GM19438 (cell line): ENCODE data around the gene SERINC3.
"Not testable (repeated sequence)": the region's sequence is repeated elsewhere in the genome, so short reads cannot be mapped to it uniquely, and the experiment has no call there.

Source experiments
- ATAC-seq: cut with Tn5 transposase; IDR thresholded peaks from one replicate; pipeline ENCODE4 v1.9.1; 2021; ENCODE audit warnings: low read depth; ENCODE audit not compliant: unreplicated experiment

The SERINC3 gene

GRCh38 chr20:44495257-44495656, 26.6 kb downstream of the SERINC3 start:
- no peak for ATAC-seq

DNA sequence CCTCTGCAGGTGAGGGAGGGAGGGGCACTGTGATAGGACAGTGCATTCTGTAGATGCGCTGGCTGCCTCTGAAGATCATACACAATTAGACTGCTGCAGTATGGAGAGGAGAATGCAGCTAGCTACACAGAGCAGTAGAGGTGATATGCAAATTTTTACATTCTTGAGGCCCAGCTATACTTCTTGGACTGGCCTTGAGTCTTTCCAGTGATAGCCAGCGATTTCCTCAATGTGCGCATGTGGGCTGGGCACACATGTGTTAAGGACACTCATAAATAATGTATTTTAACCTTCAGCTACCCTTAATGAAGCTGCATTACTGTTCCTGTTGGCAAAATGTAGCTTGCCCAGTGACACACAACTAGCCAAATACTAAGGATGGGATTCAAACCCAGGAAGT, 27.2 kb downstream of the SERINC3 start:
- ATAC-seq, result no peak

DNA sequence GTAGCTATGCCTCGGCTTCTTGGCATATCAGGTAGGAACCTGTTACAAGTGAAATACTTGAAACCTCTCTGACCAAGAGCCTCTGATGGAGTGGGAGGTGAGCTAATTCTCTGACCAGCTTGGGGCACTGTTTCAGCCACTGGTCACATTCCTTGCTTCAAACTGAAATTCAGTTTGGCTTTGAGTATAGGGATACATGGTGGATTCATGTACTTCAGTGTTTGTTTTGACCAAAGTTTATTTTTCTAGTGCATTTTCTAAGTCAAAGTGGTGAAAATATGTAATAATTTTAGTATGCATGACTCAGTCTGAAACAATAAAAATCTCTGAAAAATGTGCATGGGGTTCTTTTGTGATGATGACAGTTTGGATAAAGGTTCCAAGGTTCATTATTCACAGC, 27.6 kb downstream of the SERINC3 start:
- ATAC-seq, result no peak

DNA sequence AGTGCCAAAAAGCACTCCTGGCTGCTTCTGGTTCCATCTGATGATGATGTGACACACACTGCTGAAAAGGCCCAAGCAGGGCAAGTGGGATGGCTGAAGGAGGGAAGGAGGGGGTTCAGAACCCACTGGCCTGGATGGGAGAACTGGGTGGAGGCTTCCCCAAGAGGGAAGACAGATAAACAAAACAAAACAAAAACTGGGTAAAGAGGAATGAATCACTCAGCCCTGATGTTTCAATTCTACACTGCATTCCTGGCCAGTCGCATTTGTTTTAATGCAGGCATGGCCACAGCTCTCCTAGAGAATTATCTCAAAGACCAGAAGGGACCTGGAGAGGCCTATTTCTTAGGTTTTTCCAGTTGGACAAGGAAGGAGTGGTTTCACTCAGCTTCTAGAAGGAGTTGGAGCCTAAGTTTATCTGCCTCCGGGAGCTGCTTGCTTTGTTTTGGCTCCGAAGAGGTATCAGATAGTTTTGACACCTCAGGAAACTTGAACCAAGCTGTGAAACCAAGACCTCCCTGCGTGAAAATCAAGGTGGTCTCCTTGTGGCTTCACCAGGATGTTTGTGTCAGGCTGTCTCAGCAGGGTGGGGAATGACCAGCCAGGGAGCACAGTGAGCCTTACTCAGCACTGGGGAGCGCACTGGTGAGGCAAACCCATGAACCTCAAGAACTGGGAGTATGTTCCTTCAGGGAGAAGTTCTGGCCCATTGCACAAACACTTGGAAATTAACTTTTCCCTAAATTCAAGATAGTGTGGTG, 30.1 kb downstream of the SERINC3 start:
- no peak for ATAC-seq

DNA sequence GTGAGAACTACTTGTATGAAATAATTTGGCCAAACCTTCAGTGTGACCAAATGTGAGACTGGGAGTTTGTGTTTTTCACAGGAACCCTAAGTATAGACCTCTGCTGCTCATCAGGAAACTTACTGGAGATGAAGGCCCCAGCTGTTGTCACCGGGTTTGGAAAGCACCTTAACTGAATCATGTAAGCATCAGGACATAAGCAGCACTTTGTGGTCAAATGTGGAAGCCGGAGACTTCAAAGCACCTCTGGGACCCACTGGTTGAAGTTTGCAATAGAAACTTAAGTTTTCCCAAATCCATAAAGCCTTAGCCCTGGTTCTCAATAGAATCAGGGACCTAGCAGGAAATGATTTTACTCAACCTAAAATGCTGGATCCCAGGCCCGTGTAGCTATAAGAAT, 31.9 kb downstream of the SERINC3 start:
- no peak for ATAC-seq

- ATAC-seq, result no peak
Measured at GRCh38 chr20:44489223-44489622, 32.6 kb downstream of the SERINC3 start.

- no peak for ATAC-seq
Measured at GRCh38 chr20:44488551-44488950, 33.3 kb downstream of the SERINC3 start.

DNA sequence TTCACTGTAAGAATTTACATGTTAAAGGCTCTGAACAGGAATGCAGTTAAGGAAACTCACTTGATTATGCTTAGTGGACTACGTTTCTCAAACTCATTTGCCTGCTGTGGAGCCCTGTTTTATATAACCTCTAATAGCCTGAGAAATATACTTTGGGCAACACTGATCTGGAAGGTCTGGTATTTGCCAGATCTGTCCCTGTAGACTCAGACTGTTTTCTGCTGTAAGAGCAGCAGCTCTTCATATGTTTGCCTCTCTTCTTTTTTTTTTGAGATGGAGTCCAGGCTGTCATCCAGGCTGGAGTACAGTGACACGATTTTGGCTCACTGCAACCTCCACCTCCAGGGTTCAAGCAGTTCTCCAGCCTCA, 36.1 kb downstream of the SERINC3 start:
- ATAC-seq, result no peak

DNA sequence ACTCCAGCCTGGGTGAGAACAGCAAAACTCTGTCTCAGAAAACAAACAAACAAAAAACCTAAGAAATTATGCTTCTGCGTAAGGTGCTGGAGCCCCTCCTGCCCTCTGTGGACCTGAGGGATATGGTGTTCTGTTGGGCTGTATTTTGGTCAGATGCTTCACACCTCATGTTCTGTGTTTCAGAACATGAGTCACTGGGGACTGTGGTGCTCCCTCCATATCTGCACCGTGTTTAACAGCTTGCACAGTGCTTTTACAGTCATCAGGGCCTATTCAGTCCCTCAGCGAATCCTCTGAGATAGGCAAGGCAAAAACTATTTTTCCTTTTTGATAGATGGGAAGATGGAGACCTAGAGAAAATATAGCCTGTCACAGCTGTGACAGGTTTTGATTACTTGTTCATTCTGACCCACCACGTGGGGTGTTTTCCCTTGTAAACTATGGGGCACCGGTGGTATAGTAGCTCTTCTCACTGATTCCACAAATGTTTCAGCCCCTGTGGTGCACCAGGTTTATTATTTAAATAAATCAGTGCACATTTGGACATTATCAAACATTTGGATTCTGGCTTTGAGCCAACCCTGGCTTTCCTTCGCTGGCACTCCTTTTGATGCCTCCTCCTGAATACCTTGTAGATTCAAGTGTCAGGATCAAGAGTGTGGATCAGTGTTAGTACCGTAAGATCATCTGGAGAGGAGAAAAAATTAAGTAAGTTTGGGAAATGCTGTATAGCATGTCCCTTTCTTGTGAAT, 36.6 kb downstream of the SERINC3 start:
- ATAC-seq, result no peak

DNA sequence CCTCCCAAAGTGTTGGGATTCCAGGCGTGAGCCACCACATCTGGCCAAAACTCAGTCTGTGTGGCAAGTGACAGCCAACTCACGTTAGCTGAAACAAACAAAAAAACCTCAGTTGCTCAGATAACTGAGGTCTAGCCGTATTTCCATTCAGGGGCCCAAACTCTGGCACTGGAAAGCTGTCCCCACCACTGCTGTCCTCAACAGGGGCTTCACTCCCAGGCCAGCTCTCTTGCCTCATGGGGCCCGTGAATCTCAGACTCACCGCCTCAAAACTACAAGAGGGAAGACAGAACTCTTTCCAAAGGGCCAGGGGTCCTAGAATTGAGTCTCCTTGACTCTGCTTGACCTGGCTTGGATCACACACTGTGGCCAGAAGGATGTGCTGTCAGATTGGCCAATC, 38.8 kb downstream of the SERINC3 start:
- ATAC-seq, result no peak

- ATAC-seq, result no peak
Measured at GRCh38 chr20:44481719-44482416, 40.0 kb downstream of the SERINC3 start.

DNA sequence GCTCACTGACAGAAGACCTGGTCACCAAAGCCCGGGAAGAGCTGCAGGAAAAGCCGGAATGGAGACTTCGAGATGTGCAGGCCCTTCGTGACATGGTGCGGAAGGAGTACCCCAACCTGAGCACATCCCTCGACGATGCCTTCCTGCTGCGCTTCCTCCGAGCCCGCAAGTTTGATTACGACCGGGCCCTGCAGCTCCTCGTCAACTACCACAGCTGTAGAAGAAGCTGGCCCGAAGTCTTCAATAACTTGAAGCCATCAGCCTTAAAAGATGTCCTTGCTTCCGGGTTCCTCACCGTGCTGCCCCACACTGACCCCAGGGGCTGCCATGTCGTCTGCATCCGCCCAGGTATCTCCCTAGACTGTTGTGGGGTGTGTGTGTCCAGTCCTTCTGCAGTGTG, 41.8 kb downstream of the SERINC3 start:
- no peak for ATAC-seq

GRCh38 chr20:44479643-44480042, 42.2 kb downstream of the SERINC3 start:
- peak; percentile 41 for ATAC-seq

GRCh38 chr20:44478206-44478605, 43.7 kb downstream of the SERINC3 start:
- no peak for ATAC-seq

- no peak for ATAC-seq
Measured at GRCh38 chr20:44477151-44477550, 44.7 kb downstream of the SERINC3 start.

DNA sequence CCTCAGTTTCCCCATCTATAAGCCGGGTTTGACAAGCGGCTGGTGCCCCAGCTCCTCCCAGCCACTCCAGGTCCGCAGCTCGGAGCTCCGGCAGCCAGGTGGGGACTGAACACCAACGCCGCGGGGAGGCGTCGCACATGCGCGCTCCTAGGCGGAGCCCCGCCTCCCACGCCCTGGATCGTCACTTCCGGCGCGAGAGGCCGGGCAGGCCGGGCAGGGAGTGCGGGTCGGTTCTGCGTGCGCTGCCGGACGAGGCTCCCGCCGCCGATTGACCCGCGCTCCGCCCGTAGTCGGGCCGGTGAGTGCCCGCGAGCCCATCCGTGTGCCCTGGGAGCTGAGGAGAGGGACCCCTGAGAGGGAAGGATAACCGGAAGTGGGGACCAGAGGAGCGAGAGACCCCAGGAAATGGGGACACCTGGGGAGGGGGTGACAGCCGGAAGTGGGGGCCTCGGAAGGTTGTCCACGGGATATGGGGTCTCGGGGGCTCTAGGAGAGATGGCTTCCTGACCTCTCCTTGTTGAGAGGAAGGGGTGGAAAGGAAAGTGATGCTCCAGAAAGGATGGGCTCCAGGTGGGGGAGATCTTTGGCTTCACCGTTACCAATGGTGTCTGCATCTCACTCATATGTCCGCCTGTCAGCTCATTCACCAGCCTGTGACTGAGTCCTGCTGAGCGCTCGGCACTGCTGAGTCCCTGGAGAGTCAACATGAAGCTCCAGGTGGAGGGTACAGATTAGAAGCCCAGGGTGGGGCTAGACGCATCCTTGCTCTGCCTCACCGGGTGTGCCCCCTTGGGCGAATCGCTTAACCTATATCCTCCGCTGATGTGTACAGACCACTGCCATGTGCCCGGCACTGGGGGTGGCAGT, 45.9 kb downstream of the SERINC3 start, which contains the start of gene TTPAL:
Gene TTPAL (plus strand): TSS at position 181 of the 867 bp plus-strand sequence. CDS start 4,126 bp downstream, outside the sequence.
- peak; percentile 91 for ATAC-seq

- ATAC-seq, result no peak
Measured at GRCh38 chr20:44475372-44475693, 46.5 kb downstream of the SERINC3 start.

DNA sequence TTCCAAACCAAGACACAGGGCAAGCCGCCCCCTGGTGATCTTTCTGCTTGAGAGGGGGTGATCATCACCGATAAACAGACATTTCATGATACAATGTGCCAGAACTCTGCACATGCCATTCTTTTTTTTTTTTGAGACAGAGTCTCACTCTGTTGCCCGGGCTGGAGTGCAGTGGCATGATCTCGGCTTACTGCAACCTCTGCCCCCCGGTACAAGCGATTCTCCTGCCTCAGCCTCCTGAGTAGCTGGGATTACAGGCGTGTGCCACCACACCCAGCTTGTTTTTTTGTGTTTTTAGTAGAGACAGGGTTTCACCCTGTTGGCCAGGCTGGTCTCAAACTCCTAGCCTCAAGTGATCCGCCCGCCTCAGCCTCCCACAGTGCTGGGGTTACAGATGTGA, 49.6 kb downstream of the SERINC3 start:
- not testable (repeated sequence) for ATAC-seq

GRCh38 chr20:44471481-44471882, 50.4 kb downstream of the SERINC3 start:
- no peak for ATAC-seq

GRCh38 chr20:44470327-44470726, 51.5 kb downstream of the SERINC3 start:
- no peak for ATAC-seq
